Erythroblast (primary cell): Measurements from ENCODE around the gene ANKRD12.

ENCODE experiments used
- GATA1 ChIP-seq: IDR thresholded peaks from 2 replicates; pipeline ENCODE4 v1.6.1; 2011; ENCODE audit warnings: low read depth, mild to moderate bottlenecking, control low read depth, low read length, moderate library complexity
- POLR2A ChIP-seq: IDR thresholded peaks from 2 replicates; pipeline ENCODE4 v1.6.1; 2011; ENCODE audit warnings: mild to moderate bottlenecking, low read length

DNA sequence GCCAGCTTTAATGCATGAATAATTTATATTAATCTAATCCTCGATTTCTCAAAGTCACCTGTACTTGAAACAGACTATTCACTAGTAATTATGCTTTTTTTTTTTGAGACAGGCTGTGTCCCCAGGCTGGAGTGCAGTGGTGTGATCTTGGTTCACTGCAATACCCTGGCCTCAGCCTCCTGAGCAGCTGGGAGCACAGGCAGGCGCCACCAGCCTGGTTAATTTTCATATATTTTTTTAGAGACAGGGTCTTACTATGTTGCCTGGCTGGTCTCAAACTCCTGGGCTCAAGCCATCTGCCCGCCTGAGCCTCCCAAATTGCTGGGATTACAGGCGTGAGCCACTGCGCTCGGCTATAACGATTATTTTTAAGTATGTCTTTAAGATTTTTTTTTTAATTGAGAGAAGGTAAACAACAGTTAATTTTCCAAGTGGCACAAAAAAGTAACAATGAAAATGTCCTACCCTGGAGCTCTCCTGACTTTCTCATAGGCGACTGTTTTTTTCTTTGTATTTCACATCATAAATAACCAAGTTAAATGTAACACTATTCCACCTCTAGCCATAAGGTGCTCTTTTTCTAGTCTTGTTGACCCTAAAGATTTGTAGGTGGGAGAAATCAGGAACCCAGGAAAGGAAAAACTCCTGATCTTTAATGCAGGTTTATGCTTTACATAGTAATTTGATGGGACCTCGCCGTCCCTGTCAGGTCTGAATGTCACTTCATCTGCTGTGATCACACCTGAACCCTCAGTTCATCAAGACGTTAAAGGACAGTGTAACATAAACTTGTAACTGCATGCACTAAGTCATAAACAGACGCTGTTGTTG, 1.3 kb upstream of the ANKRD12 start:
- TF ChIP-seq POLR2A, result no peak
- no peak for TF ChIP-seq GATA1
